ENCODE data around the gene GPC6.

DNA sequence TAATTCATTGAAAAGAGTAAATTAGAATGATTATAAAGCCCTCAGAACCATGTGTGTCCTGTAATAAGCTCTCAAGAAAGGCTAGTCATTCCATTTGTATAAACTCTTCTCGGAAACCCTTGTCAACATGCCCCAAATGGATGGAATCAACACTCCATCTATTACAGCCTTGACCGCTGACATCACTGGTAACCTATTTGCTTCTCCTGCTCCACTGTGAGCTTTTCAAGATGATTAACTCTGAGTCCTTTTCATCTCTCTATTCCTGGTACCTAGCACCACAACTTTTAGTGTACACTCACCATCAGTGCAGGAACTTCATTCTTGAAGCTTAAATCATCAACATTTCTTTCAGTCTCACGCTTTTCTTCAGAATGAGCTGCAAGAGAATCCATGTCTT is 640.9 kb downstream of the GPC6 start:
- TF ChIP-seq CTCF (IDR thresholded peaks at IDR 0.05) = no peak
- TF ChIP-seq POLR2A (IDR thresholded peaks at IDR 0.05) = no peak
